ENCODE results near the gene ZNHIT2.

GRCh38 chr11:65130631-65131416, 13.3 kb upstream of the ZNHIT2 start:
- TF ChIP-seq SIN3A (IDR thresholded peaks at IDR 0.05; ENCODE audit: low read depth, low read length) (no peak), SMC3 (IDR thresholded peaks at IDR 0.05; ENCODE audit: borderline replicate concordance, low read length) (no peak), CTCF (IDR thresholded peaks at IDR 0.05 in 2 of 3, conservative IDR thresholded peaks at IDR 0.05 in 1 of 3; ENCODE audit: control insufficient read depth in 2 of 3, extremely low read depth in 1 of 3, insufficient read depth in 1 of 3, low read depth in 3 of 3, low read length in 3 of 3) (no peak), ZBED1 (IDR thresholded peaks at IDR 0.05; ENCODE audit: borderline replicate concordance) (no peak), MTA3 (IDR thresholded peaks at IDR 0.05; ENCODE audit: borderline replicate concordance, low read length) (no peak), ASH2L (IDR thresholded peaks at IDR 0.05; ENCODE audit: borderline replicate concordance, low read depth) (no peak), BHLHE40 (IDR thresholded peaks at IDR 0.05; ENCODE audit: borderline replicate concordance in 1 of 2, low read depth in 2 of 2, low read length in 1 of 2) (no peak), CHD4 (IDR thresholded peaks at IDR 0.05) (no peak), TCF7 (IDR thresholded peaks at IDR 0.05; ENCODE audit: borderline replicate concordance) (no peak), ZBTB40 (IDR thresholded peaks at IDR 0.05; ENCODE audit: borderline replicate concordance) (no peak), PKNOX1 (IDR thresholded peaks at IDR 0.05) (no peak), POLR2AphosphoS5 (IDR thresholded peaks at IDR 0.05; ENCODE audit: low read length) (no peak), ZNF687 (IDR thresholded peaks at IDR 0.05) (no peak)

Measured in GM12878 (cell line).